Stimulated activated naive CD8-positive, alpha-beta T cell treated with anti-CD3 and anti-CD28 coated beads, Interleukin-15, Interleukin-2, amounts not matched to agents 100 ng/mL and 50 ng/mL, for 24 hours (primary cell): ENCODE results near the gene MRPL40.

ENCODE experiments used
- H3K27ac Mint-ChIP-seq: one replicate; pipeline ENCODE4 v1.8.0; 2021; ENCODE audit warnings: mild to moderate bottlenecking, mixed read lengths
- H3K27me3 Mint-ChIP-seq: one replicate; pipeline ENCODE4 v1.8.0; 2021; ENCODE audit warnings: mixed read lengths
- H3K36me3 Mint-ChIP-seq: one replicate; pipeline ENCODE4 v1.8.0; 2021; ENCODE audit warnings: low read depth, mixed read lengths
- H3K4me1 Mint-ChIP-seq: one replicate; pipeline ENCODE4 v1.8.0; 2021; ENCODE audit warnings: low read depth, mixed read lengths
- H3K4me3 Mint-ChIP-seq: one replicate; pipeline ENCODE4 v1.8.0; 2021; ENCODE audit warnings: mild to moderate bottlenecking, mixed read lengths
- H3K9me3 Mint-ChIP-seq: one replicate; pipeline ENCODE4 v1.8.0; 2021; ENCODE audit warnings: mixed read lengths

MRPL40 gene

GRCh38 chr22:19432133-19432851 is at the start of gene MRPL40:
TSS of gene MRPL40 (plus strand) at chr22:19432545. CDS start at chr22:19432555, 10 bp downstream.
- peaks cover 36% of the 10 kb centered on the region for H3K36me3 Mint-ChIP-seq
- H3K4me1 Mint-ChIP-seq, result peaks cover 46% of the 10 kb centered on the region
- peak within 1 kb of the TSS; percentile 86 for H3K4me3 Mint-ChIP-seq
- H3K27me3 Mint-ChIP-seq, result no peaks in the 10 kb centered on the region
- no peaks in the 10 kb centered on the region for H3K9me3 Mint-ChIP-seq
- peak within 1 kb of the TSS; percentile 94 for H3K27ac Mint-ChIP-seq

- Mint-ChIP-seq H3K4me3 (no peak overlapping the region), H3K9me3 (no peaks in the 10 kb centered on the region), H3K27ac (no peak overlapping the region), H3K4me1 (no peaks in the 10 kb centered on the region), H3K27me3 (no peaks in the 10 kb centered on the region), H3K36me3 (peaks cover 66% of the 10 kb centered on the region)
These were observed 49.1 kb upstream of the MRPL40 start for GRCh38 chr22:19383292-19383691.

GRCh38 chr22:19385221-19385906 is 47.0 kb upstream of the MRPL40 start:
- H3K36me3 Mint-ChIP-seq, result peaks cover 76% of the 10 kb centered on the region
- no peak overlapping the region for H3K27ac Mint-ChIP-seq
- H3K4me3 Mint-ChIP-seq, result no peak overlapping the region
- no peaks in the 10 kb centered on the region for H3K4me1 Mint-ChIP-seq
- H3K9me3 Mint-ChIP-seq, result no peaks in the 10 kb centered on the region
- H3K27me3 Mint-ChIP-seq, result no peaks in the 10 kb centered on the region

- Mint-ChIP-seq H3K27me3 (no peaks in the 10 kb centered on the region), H3K9me3 (no peaks in the 10 kb centered on the region), H3K27ac (no peak overlapping the region), H3K4me1 (no peaks in the 10 kb centered on the region), H3K4me3 (no peak overlapping the region), H3K36me3 (peaks cover 78% of the 10 kb centered on the region)
These were observed 46.1 kb upstream of the MRPL40 start for GRCh38 chr22:19386248-19386647.

GRCh38 chr22:19387038-19387437 is 45.3 kb upstream of the MRPL40 start:
- H3K36me3 Mint-ChIP-seq, result peaks cover 70% of the 10 kb centered on the region
- no peaks in the 10 kb centered on the region for H3K4me1 Mint-ChIP-seq
- no peak overlapping the region for H3K27ac Mint-ChIP-seq
- no peaks in the 10 kb centered on the region for H3K9me3 Mint-ChIP-seq
- no peak overlapping the region for H3K4me3 Mint-ChIP-seq
- no peaks in the 10 kb centered on the region for H3K27me3 Mint-ChIP-seq

GRCh38 chr22:19387575-19387974 is 44.8 kb upstream of the MRPL40 start:
- no peak overlapping the region for H3K4me3 Mint-ChIP-seq
- H3K4me1 Mint-ChIP-seq, result no peaks in the 10 kb centered on the region
- H3K27me3 Mint-ChIP-seq, result no peaks in the 10 kb centered on the region
- H3K36me3 Mint-ChIP-seq, result peaks cover 65% of the 10 kb centered on the region
- H3K9me3 Mint-ChIP-seq, result no peaks in the 10 kb centered on the region
- no peak overlapping the region for H3K27ac Mint-ChIP-seq

GRCh38 chr22:19393704-19394103 is 38.6 kb upstream of the MRPL40 start:
- Mint-ChIP-seq H3K27ac (no peak overlapping the region), H3K4me1 (no peaks in the 10 kb centered on the region), H3K27me3 (no peaks in the 10 kb centered on the region), H3K4me3 (no peak overlapping the region), H3K9me3 (no peaks in the 10 kb centered on the region), H3K36me3 (peaks cover 53% of the 10 kb centered on the region)

- peaks cover 56% of the 10 kb centered on the region for H3K36me3 Mint-ChIP-seq
- H3K27ac Mint-ChIP-seq, result no peak overlapping the region
- H3K4me3 Mint-ChIP-seq, result no peak overlapping the region
- H3K27me3 Mint-ChIP-seq, result no peaks in the 10 kb centered on the region
- no peaks in the 10 kb centered on the region for H3K4me1 Mint-ChIP-seq
- H3K9me3 Mint-ChIP-seq, result no peaks in the 10 kb centered on the region
These were observed 37.9 kb upstream of the MRPL40 start for GRCh38 chr22:19394274-19395050.

GRCh38 chr22:19395276-19395675 is 37.1 kb upstream of the MRPL40 start:
- Mint-ChIP-seq H3K36me3 (peaks cover 55% of the 10 kb centered on the region), H3K27ac (no peak overlapping the region), H3K27me3 (no peaks in the 10 kb centered on the region)

GRCh38 chr22:19396561-19396933 is 35.8 kb upstream of the MRPL40 start:
- Mint-ChIP-seq H3K4me1 (no peaks in the 10 kb centered on the region), H3K27me3 (no peaks in the 10 kb centered on the region), H3K27ac (no peak overlapping the region), H3K36me3 (peaks cover 58% of the 10 kb centered on the region), H3K9me3 (no peaks in the 10 kb centered on the region), H3K4me3 (no peak overlapping the region)

More at GRCh38 chr22:19395276-19395675, 37.1 kb upstream of the MRPL40 start:
- Mint-ChIP-seq H3K9me3 (no peaks in the 10 kb centered on the region), H3K4me1 (no peaks in the 10 kb centered on the region), H3K4me3 (no peak overlapping the region)

- Mint-ChIP-seq H3K27ac (no peak overlapping the region), H3K4me3 (no peak overlapping the region), H3K4me1 (no peaks in the 10 kb centered on the region), H3K36me3 (peaks cover 64% of the 10 kb centered on the region), H3K27me3 (no peaks in the 10 kb centered on the region), H3K9me3 (no peaks in the 10 kb centered on the region)
These were observed 35.2 kb upstream of the MRPL40 start for GRCh38 chr22:19396934-19397733.

- H3K27ac Mint-ChIP-seq, result no peak overlapping the region
- no peaks in the 10 kb centered on the region for H3K9me3 Mint-ChIP-seq
- H3K4me1 Mint-ChIP-seq, result no peaks in the 10 kb centered on the region
- H3K4me3 Mint-ChIP-seq, result no peak overlapping the region
- peaks cover 63% of the 10 kb centered on the region for H3K36me3 Mint-ChIP-seq
- no peaks in the 10 kb centered on the region for H3K27me3 Mint-ChIP-seq
These were observed 34.6 kb upstream of the MRPL40 start for GRCh38 chr22:19397734-19398104.

- Mint-ChIP-seq H3K9me3 (no peaks in the 10 kb centered on the region), H3K4me1 (no peaks in the 10 kb centered on the region), H3K36me3 (peaks cover 61% of the 10 kb centered on the region), H3K4me3 (no peak overlapping the region), H3K27me3 (no peaks in the 10 kb centered on the region), H3K27ac (no peak overlapping the region)
These were observed 34.1 kb upstream of the MRPL40 start for GRCh38 chr22:19398206-19398605.

- no peaks in the 10 kb centered on the region for H3K4me1 Mint-ChIP-seq
- no peak overlapping the region for H3K27ac Mint-ChIP-seq
- peaks cover 58% of the 10 kb centered on the region for H3K36me3 Mint-ChIP-seq
- no peaks in the 10 kb centered on the region for H3K9me3 Mint-ChIP-seq
- no peak overlapping the region for H3K4me3 Mint-ChIP-seq
- H3K27me3 Mint-ChIP-seq, result no peaks in the 10 kb centered on the region
These were observed 33.7 kb upstream of the MRPL40 start for GRCh38 chr22:19398652-19399051.
